Activated CD4-positive, alpha-beta T cell treated with anti-CD3 and anti-CD28 coated beads, Interleukin-2, amount 50 U/mL, for 16 hours (primary cell): ENCODE measurements around the gene AIG1.

Source experiments
- DNase-seq: peaks from one replicate; pipeline ENCODE4 v3.0.0-alpha.2; 2020

The AIG1 gene

GRCh38 chr6:143169440-143169839, 108.8 kb downstream of the AIG1 start:
- no peak for DNase-seq

- no peak for DNase-seq
Observed at GRCh38 chr6:143174516-143174915, 113.8 kb downstream of the AIG1 start.

GRCh38 chr6:143174951-143175350, 114.3 kb downstream of the AIG1 start:
- DNase-seq: no peak

GRCh38 chr6:143176090-143177021, 115.7 kb downstream of the AIG1 start:
- no peak for DNase-seq

GRCh38 chr6:143177706-143178105, 117.0 kb downstream of the AIG1 start:
- no peak for DNase-seq

GRCh38 chr6:143179096-143179495, 118.4 kb downstream of the AIG1 start:
- no peak for DNase-seq

- no peak for DNase-seq
Observed at GRCh38 chr6:143179901-143180612, 119.4 kb downstream of the AIG1 start.

GRCh38 chr6:143180826-143181225, 120.1 kb downstream of the AIG1 start:
- no peak for DNase-seq

GRCh38 chr6:143183666-143184065, 123.0 kb downstream of the AIG1 start:
- DNase-seq: no peak

- no peak for DNase-seq
Observed at GRCh38 chr6:143185288-143185687, 124.6 kb downstream of the AIG1 start.

- DNase-seq: no peak
Observed at GRCh38 chr6:143187238-143187923, 126.7 kb downstream of the AIG1 start.

- DNase-seq: no peak
Observed at GRCh38 chr6:143188292-143188691, 127.6 kb downstream of the AIG1 start.

- DNase-seq: no peak
Observed at GRCh38 chr6:143191361-143191760, 130.7 kb downstream of the AIG1 start.

GRCh38 chr6:143192766-143193165, 132.1 kb downstream of the AIG1 start:
- no peak for DNase-seq

GRCh38 chr6:143193571-143194094, 132.9 kb downstream of the AIG1 start:
- no peak for DNase-seq

- no peak for DNase-seq
Observed at GRCh38 chr6:143194095-143194589, 133.5 kb downstream of the AIG1 start.

- DNase-seq: no peak
Observed at GRCh38 chr6:143195349-143195845, 134.7 kb downstream of the AIG1 start.

GRCh38 chr6:143196525-143197225, 136.0 kb downstream of the AIG1 start:
- DNase-seq: no peak

- DNase-seq: no peak
Observed at GRCh38 chr6:143197377-143197776, 136.7 kb downstream of the AIG1 start.

- DNase-seq: no peak
Observed at GRCh38 chr6:143198312-143198711, 137.6 kb downstream of the AIG1 start.

GRCh38 chr6:143199291-143199690, 138.6 kb downstream of the AIG1 start:
- no peak for DNase-seq

GRCh38 chr6:143200167-143200770, 139.6 kb downstream of the AIG1 start:
- no peak for DNase-seq
